Measurements from ENCODE around the gene CCDC121. TPM values are rescaled to one million over a fixed set of nuclear protein-coding genes. Genes with fewer than 3 reads are reported as not detected.

The CCDC121 gene
- total and polyA plus RNA-seq, 4 donors = 1.8 to 12.8 (median 3.5) TPM

- no peak for DNase-seq
- no peak overlapping the region for H3K27ac ChIP-seq (ENCODE audit: low read depth in 1 of 2, low read length in 1 of 2)
- no peak overlapping the region for H3K9ac ChIP-seq (ENCODE audit: insufficient read depth in 1 of 2, low read length in 2 of 2)
- peaks cover 4 to 11% (median 9%) of the 10 kb centered on the region in 4 donors for H3K36me3 ChIP-seq (ENCODE audit: control insufficient read depth in 4 of 4, insufficient read depth in 4 of 4, low read length in 4 of 4)
- WGBS, 2 donors = 30 to 63% methylated on average over 1 of the region's 1 CpG
- ATAC-seq (ENCODE audit: insufficient read depth, low FRiP score) = no peak
- TF ChIP-seq, protein P1, sequence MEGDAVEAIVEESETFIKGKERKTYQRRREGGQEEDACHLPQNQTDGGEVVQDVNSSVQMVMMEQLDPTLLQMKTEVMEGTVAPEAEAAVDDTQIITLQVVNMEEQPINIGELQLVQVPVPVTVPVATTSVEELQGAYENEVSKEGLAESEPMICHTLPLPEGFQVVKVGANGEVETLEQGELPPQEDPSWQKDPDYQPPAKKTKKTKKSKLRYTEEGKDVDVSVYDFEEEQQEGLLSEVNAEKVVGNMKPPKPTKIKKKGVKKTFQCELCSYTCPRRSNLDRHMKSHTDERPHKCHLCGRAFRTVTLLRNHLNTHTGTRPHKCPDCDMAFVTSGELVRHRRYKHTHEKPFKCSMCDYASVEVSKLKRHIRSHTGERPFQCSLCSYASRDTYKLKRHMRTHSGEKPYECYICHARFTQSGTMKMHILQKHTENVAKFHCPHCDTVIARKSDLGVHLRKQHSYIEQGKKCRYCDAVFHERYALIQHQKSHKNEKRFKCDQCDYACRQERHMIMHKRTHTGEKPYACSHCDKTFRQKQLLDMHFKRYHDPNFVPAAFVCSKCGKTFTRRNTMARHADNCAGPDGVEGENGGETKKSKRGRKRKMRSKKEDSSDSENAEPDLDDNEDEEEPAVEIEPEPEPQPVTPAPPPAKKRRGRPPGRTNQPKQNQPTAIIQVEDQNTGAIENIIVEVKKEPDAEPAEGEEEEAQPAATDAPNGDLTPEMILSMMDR (IDR thresholded peaks at IDR 0.05; ENCODE audit: control extremely low read depth, extremely low read depth) = no peak
- no peak overlapping the region for H3K4me3 ChIP-seq
- no peaks in the 10 kb centered on the region for H3K27me3 ChIP-seq (ENCODE audit: control insufficient read depth in 3 of 3, insufficient read depth in 3 of 3, low read length in 2 of 3)
- H3K4me1 ChIP-seq (ENCODE audit: control insufficient read depth in 5 of 5, insufficient read depth in 5 of 5, low read length in 5 of 5) = peaks cover 4 to 18% (median 7%) of the 10 kb centered on the region in 5 donors
- no peaks in the 10 kb centered on the region for H3K9me3 ChIP-seq (ENCODE audit: control insufficient read depth in 4 of 4, insufficient read depth in 3 of 4, low read length in 3 of 4)
Observed at GRCh38 chr2:27667446-27667845, 38.6 kb upstream of the CCDC121 start.

DNA sequence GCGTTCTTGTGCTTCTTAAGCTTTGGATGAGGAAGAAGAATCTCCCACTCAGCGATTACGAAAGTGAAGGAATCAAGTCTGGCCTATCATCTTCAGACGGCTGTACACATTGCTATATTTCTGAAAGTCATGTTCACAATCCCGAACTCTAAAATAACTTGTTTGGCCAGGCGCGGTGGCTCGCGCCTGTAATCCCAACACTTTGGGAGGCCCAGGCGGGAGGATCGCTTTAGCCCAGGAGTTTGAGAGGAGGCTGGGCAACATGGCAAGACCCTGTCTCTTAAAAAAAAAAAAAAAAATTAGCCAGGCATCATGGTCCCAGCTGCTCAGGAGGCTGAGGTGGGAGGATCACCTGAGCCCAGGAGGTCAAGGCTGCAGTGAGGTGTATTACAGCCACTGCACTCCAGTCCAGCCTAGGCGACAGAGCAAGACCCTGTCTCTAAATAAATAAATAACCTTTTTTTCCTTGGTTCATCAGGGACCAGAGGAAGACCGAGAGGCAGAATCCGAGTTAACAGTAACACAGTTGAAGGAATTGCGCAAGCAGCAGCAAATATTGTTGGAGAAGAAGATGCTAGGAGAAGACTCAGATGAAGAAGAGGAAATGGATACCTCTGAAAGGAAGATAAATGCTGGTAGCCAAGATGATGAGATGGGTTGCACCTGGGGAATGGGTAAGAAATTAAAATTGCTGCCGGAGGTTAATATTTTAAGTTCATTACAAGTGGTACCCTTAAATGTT lies 36.0 kb upstream of the CCDC121 start:
- no peaks in the 10 kb centered on the region for H3K9me3 ChIP-seq (ENCODE audit: control insufficient read depth in 4 of 4, insufficient read depth in 3 of 4, low read length in 3 of 4)
- peaks cover 14 to 25% (median 18%) of the 10 kb centered on the region in 4 donors for H3K36me3 ChIP-seq (ENCODE audit: control insufficient read depth in 4 of 4, insufficient read depth in 4 of 4, low read length in 4 of 4)
- TF ChIP-seq, protein P1 (IDR thresholded peaks at IDR 0.05; ENCODE audit: control extremely low read depth, extremely low read depth) = no peak
- DNase-seq (no peak), ATAC-seq (ENCODE audit: insufficient read depth, low FRiP score) (no peak)
- H3K4me3 ChIP-seq = peak overlapping the region; percentile 90
- WGBS, 2 donors = 77 to 79% methylated on average over 16 of the region's 16 CpGs
- H3K9ac ChIP-seq (ENCODE audit: insufficient read depth in 1 of 2, low read length in 2 of 2) = peak overlapping the region; percentile 65 to 76
- H3K27me3 ChIP-seq (ENCODE audit: control insufficient read depth in 3 of 3, insufficient read depth in 3 of 3, low read length in 2 of 3) = no peaks in the 10 kb centered on the region
- peak overlapping the region in 1 of 2 donors; percentile 96 for H3K27ac ChIP-seq (ENCODE audit: low read depth in 1 of 2, low read length in 1 of 2)
- peaks cover 4 to 22% (median 9%) of the 10 kb centered on the region in 5 donors for H3K4me1 ChIP-seq (ENCODE audit: control insufficient read depth in 5 of 5, insufficient read depth in 5 of 5, low read length in 5 of 5)

GRCh38 chr2:27664154-27664574 lies 35.4 kb upstream of the CCDC121 start:
- H3K4me3 ChIP-seq = peak overlapping the region; percentile 90
- DNase-seq (no peak), ATAC-seq (ENCODE audit: insufficient read depth, low FRiP score) (no peak)
- WGBS, 2 donors = 3% methylated on average over 28 of the region's 28 CpGs
- peak overlapping the region; percentile 90 to 96 for H3K27ac ChIP-seq (ENCODE audit: low read depth in 1 of 2, low read length in 1 of 2)
- no peaks in the 10 kb centered on the region for H3K9me3 ChIP-seq (ENCODE audit: control insufficient read depth in 4 of 4, insufficient read depth in 3 of 4, low read length in 3 of 4)
- peaks cover 13 to 24% (median 19%) of the 10 kb centered on the region in 4 donors for H3K36me3 ChIP-seq (ENCODE audit: control insufficient read depth in 4 of 4, insufficient read depth in 4 of 4, low read length in 4 of 4)
- TF ChIP-seq, protein P1 (IDR thresholded peaks at IDR 0.05; ENCODE audit: control extremely low read depth, extremely low read depth) = no peak
- peak overlapping the region; percentile 65 to 76 for H3K9ac ChIP-seq (ENCODE audit: insufficient read depth in 1 of 2, low read length in 2 of 2)
- no peaks in the 10 kb centered on the region for H3K27me3 ChIP-seq (ENCODE audit: control insufficient read depth in 3 of 3, insufficient read depth in 3 of 3, low read length in 2 of 3)
- H3K4me1 ChIP-seq (ENCODE audit: control insufficient read depth in 5 of 5, insufficient read depth in 5 of 5, low read length in 5 of 5) = peaks cover 4 to 22% (median 9%) of the 10 kb centered on the region in 5 donors

Measured in lung (tissue), 12 donors.